ENCODE measurements around the gene TARBP1.

Gene TARBP1, protein sequence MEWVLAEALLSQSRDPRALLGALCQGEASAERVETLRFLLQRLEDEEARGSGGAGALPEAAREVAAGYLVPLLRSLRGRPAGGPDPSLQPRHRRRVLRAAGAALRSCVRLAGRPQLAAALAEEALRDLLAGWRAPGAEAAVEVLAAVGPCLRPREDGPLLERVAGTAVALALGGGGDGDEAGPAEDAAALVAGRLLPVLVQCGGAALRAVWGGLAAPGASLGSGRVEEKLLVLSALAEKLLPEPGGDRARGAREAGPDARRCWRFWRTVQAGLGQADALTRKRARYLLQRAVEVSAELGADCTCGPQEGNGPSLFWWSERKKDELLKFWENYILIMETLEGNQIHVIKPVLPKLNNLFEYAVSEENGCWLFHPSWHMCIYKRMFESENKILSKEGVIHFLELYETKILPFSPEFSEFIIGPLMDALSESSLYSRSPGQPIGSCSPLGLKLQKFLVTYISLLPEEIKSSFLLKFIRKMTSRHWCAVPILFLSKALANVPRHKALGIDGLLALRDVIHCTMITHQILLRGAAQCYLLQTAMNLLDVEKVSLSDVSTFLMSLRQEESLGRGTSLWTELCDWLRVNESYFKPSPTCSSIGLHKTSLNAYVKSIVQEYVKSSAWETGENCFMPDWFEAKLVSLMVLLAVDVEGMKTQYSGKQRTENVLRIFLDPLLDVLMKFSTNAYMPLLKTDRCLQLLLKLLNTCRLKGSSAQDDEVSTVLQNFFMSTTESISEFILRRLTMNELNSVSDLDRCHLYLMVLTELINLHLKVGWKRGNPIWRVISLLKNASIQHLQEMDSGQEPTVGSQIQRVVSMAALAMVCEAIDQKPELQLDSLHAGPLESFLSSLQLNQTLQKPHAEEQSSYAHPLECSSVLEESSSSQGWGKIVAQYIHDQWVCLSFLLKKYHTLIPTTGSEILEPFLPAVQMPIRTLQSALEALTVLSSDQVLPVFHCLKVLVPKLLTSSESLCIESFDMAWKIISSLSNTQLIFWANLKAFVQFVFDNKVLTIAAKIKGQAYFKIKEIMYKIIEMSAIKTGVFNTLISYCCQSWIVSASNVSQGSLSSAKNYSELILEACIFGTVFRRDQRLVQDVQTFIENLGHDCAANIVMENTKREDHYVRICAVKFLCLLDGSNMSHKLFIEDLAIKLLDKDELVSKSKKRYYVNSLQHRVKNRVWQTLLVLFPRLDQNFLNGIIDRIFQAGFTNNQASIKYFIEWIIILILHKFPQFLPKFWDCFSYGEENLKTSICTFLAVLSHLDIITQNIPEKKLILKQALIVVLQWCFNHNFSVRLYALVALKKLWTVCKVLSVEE (N-terminal part only)

DNA sequence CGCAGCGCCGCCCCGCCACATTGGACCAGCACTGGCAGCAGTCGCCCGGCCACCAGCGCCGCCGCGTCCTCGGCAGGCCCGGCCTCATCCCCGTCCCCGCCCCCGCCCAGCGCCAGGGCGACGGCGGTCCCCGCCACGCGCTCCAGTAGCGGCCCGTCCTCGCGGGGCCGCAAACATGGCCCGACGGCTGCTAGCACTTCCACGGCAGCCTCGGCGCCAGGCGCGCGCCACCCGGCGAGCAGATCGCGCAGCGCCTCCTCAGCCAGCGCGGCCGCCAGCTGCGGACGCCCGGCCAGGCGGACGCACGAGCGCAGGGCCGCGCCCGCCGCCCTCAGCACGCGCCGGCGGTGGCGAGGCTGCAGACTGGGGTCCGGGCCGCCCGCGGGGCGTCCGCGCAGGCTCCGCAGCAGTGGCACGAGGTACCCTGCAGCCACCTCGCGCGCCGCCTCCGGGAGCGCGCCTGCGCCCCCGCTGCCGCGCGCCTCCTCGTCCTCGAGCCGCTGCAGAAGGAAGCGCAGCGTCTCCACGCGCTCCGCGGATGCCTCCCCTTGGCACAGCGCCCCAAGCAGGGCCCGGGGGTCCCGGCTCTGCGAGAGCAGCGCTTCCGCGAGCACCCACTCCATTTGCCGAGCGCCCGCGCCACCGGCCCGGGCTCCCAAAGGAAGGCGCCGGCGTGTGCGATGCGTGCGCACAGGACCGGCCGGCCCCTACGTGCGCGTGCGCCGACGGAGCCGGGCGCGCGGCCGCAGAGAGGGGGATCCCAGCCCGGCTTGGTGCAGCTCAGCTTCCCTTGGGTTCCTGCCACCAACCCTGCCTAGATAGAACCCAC, at the start of gene TARBP1:
TARBP1 (minus strand) TSS at position 699 of the 829 bp plus-strand sequence; CDS start at position 623, 76 bp downstream.
- peak; percentile 84 for ATAC-seq (ENCODE audit: insufficient read depth, low read depth)
- Histone ChIP-seq H4K20me1 (ENCODE audit: insufficient read depth, low read length) (peaks cover 13% of the 10 kb centered on the region), H3K27ac (ENCODE audit: low read length) (peak within 1 kb of the TSS; percentile 96), H3K9me3 (ENCODE audit: insufficient read depth, low read length, severe bottlenecking) (no peaks in the 10 kb centered on the region), H3K79me2 (ENCODE audit: insufficient read depth, low read length) (peaks cover 50% of the 10 kb centered on the region), H3K27me3 (ENCODE audit: insufficient read depth, low read length, poor library complexity) (no peaks in the 10 kb centered on the region), H3K4me2 (ENCODE audit: insufficient read depth, low read length) (peak within 1 kb of the TSS; percentile 98), H3K36me3 (ENCODE audit: insufficient read depth, low read length) (peaks cover 7% of the 10 kb centered on the region), H3K9ac (ENCODE audit: low read depth, low read length) (peak within 1 kb of the TSS; percentile 95), H2AFZ (ENCODE audit: low read depth, low read length) (peak within 1 kb of the TSS; percentile 85), H3K4me3 (ENCODE audit: low read depth in 1 of 2, low read length in 2 of 2) (peak within 1 kb of the TSS; percentile 74 to 85), H3K4me1 (ENCODE audit: insufficient read depth, low read length) (peaks cover 45% of the 10 kb centered on the region)
- no peak for TF ChIP-seq EZH2 (IDR thresholded peaks at IDR 0.05; ENCODE audit: borderline replicate concordance, low read depth, low read length, severe bottlenecking)
- TF ChIP-seq CTCF (IDR thresholded peaks at IDR 0.05; ENCODE audit: borderline replicate concordance, extremely low read depth, low read length, poor library complexity, severe bottlenecking): peak; percentile 32
- DNase-seq: peak; percentile 83

GRCh38 chr1:234528074-234528865, 49.3 kb upstream of the TARBP1 start:
- H4K20me1 ChIP-seq (ENCODE audit: insufficient read depth, low read length): no peaks in the 10 kb centered on the region
- H3K4me1 ChIP-seq (ENCODE audit: insufficient read depth, low read length): peaks cover 46% of the 10 kb centered on the region
- no peak overlapping the region for H2AFZ ChIP-seq (ENCODE audit: low read depth, low read length)
- no peak overlapping the region for H3K9ac ChIP-seq (ENCODE audit: low read depth, low read length)
- H3K36me3 ChIP-seq (ENCODE audit: insufficient read depth, low read length): no peaks in the 10 kb centered on the region
- DNase-seq (no peak), ATAC-seq (ENCODE audit: insufficient read depth, low read depth) (no peak)
- no peak overlapping the region for H3K4me2 ChIP-seq (ENCODE audit: insufficient read depth, low read length)
- H3K4me3 ChIP-seq (ENCODE audit: low read depth in 1 of 2, low read length in 2 of 2): no peak overlapping the region
- H3K9me3 ChIP-seq (ENCODE audit: insufficient read depth, low read length, severe bottlenecking): no peaks in the 10 kb centered on the region
- 0 out of 2 replicates have a peak overlapping the region, but pooled peaks have one; percentile 76 for H3K27ac ChIP-seq (ENCODE audit: low read length)
- H3K79me2 ChIP-seq (ENCODE audit: insufficient read depth, low read length): no peaks in the 10 kb centered on the region
- TF ChIP-seq CTCF (IDR thresholded peaks at IDR 0.05; ENCODE audit: borderline replicate concordance, extremely low read depth, low read length, poor library complexity, severe bottlenecking): no peak
- TF ChIP-seq EZH2 (IDR thresholded peaks at IDR 0.05; ENCODE audit: borderline replicate concordance, low read depth, low read length, severe bottlenecking): no peak
- no peaks in the 10 kb centered on the region for H3K27me3 ChIP-seq (ENCODE audit: insufficient read depth, low read length, poor library complexity)
